Mammary epithelial cell (primary cell): ENCODE results near the gene PALM2AKAP2.

Experiments
- EZH2 ChIP-seq: IDR thresholded peaks from 2 replicates; pipeline ENCODE4 v1.6.1; 2012; ENCODE audit warnings: low read length, inconsistent platforms, borderline replicate concordance
- TF ChIP-seq, protein P1 (sequence below), 2 donors: IDR thresholded peaks in 1 of 2; conservative IDR thresholded peaks in 1 of 2; 2 replicates each; pipeline ENCODE4 v1.5.1; 2011 to 2012; ENCODE audit warnings: inconsistent platforms in 2 of 2, low read length in 2 of 2, mild to moderate bottlenecking in 2 of 2, control low read depth in 1 of 2, low read depth in 1 of 2; ENCODE audit not compliant: insufficient read depth in 1 of 2; ENCODE audit errors: extremely low read depth in 1 of 2

DNA sequence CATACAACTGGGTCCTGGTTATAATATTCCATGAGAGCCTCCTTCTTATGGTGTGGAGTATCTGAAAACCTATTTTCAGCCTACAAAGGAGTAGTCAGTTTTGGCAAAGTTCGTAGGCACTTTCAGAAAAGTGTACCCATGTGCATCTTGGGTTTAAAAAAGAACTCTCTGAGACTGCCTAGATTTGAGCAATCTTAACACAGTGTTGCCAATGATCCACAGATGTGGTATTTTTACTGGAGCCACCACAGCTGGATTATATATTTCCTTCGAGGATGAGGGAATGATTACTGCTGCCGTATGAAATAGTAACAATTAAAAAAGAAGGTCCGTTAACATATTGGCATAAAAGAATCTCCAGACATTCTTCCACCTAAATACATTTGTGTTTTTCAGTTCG is 1.1 kb downstream of the PALM2AKAP2 start:
- TF ChIP-seq, protein P1, sequence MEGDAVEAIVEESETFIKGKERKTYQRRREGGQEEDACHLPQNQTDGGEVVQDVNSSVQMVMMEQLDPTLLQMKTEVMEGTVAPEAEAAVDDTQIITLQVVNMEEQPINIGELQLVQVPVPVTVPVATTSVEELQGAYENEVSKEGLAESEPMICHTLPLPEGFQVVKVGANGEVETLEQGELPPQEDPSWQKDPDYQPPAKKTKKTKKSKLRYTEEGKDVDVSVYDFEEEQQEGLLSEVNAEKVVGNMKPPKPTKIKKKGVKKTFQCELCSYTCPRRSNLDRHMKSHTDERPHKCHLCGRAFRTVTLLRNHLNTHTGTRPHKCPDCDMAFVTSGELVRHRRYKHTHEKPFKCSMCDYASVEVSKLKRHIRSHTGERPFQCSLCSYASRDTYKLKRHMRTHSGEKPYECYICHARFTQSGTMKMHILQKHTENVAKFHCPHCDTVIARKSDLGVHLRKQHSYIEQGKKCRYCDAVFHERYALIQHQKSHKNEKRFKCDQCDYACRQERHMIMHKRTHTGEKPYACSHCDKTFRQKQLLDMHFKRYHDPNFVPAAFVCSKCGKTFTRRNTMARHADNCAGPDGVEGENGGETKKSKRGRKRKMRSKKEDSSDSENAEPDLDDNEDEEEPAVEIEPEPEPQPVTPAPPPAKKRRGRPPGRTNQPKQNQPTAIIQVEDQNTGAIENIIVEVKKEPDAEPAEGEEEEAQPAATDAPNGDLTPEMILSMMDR (conservative IDR thresholded peaks at IDR 0.05 in 1 of 2, IDR thresholded peaks at IDR 0.05 in 1 of 2; ENCODE audit: extremely low read depth in 1 of 2, insufficient read depth in 1 of 2, low read depth in 1 of 2, low read length in 2 of 2), result no peak
- no peak for TF ChIP-seq EZH2
